HG03457 (cell line): ENCODE measurements around the gene ESYT2.
A peak's percentile ranks its signal among the peaks of the same experiment; 100 is the strongest.
"Not testable (repeated sequence)": the region's sequence is repeated elsewhere in the genome, so short reads cannot be mapped to it uniquely, and the experiment has no call there.

Experiments
- ATAC-seq: cut with Tn5 transposase; IDR thresholded peaks from one replicate; pipeline ENCODE4 v1.9.1; 2021; ENCODE audit warnings: moderate number of reproducible peaks; ENCODE audit not compliant: unreplicated experiment

ESYT2 gene, protein sequence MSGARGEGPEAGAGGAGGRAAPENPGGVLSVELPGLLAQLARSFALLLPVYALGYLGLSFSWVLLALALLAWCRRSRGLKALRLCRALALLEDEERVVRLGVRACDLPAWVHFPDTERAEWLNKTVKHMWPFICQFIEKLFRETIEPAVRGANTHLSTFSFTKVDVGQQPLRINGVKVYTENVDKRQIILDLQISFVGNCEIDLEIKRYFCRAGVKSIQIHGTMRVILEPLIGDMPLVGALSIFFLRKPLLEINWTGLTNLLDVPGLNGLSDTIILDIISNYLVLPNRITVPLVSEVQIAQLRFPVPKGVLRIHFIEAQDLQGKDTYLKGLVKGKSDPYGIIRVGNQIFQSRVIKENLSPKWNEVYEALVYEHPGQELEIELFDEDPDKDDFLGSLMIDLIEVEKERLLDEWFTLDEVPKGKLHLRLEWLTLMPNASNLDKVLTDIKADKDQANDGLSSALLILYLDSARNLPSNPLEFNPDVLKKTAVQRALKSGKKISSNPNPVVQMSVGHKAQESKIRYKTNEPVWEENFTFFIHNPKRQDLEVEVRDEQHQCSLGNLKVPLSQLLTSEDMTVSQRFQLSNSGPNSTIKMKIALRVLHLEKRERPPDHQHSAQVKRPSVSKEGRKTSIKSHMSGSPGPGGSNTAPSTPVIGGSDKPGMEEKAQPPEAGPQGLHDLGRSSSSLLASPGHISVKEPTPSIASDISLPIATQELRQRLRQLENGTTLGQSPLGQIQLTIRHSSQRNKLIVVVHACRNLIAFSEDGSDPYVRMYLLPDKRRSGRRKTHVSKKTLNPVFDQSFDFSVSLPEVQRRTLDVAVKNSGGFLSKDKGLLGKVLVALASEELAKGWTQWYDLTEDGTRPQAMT

DNA sequence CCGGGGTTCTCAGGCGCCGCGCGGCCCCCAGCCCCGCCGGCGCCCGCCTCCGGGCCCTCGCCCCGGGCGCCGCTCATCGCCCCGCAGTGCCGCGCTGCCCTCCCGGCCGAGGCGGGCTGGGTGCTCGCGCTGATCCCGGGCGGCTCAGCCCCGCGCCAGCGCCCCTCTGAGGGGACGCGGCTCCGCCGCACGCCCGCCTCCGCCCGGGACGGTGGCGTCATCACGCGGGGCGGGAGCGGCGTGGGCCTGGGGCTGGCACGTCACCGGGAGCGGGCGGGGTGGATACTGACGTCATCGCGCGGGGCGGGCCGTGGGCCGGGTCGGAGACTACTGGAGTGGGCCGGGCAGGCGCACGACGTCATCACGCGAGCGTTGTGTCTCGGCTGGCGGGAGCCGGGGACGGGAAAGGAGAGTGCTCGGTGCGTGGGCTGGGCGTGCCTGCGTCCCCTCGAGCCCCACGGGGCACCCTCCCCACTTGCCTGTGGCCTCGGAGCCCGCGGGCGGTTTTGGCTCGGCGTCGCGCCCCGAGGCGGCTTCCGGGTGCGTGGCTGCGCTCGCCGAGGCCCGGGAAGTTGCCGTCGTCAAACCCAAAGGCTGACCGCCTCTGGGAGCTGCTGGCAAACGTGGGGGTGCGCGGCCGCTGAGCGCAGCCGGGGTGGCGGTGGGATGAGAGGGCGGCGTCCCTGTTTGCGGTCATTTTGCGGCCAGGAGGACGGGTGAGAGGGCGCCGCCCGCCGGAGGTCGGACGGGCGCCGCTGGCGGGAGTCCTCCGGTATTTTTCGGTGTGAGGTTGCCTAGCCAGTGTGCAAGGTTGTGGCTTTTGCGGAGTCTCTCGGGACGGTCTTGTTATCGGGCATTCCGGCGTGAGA, at the start of gene ESYT2:
Gene ESYT2, minus strand, starts transcription at position 168 of the 869 bp plus-strand sequence. Its CDS starts 91 bp downstream, at position 77.
- peak; percentile 80 for ATAC-seq

DNA sequence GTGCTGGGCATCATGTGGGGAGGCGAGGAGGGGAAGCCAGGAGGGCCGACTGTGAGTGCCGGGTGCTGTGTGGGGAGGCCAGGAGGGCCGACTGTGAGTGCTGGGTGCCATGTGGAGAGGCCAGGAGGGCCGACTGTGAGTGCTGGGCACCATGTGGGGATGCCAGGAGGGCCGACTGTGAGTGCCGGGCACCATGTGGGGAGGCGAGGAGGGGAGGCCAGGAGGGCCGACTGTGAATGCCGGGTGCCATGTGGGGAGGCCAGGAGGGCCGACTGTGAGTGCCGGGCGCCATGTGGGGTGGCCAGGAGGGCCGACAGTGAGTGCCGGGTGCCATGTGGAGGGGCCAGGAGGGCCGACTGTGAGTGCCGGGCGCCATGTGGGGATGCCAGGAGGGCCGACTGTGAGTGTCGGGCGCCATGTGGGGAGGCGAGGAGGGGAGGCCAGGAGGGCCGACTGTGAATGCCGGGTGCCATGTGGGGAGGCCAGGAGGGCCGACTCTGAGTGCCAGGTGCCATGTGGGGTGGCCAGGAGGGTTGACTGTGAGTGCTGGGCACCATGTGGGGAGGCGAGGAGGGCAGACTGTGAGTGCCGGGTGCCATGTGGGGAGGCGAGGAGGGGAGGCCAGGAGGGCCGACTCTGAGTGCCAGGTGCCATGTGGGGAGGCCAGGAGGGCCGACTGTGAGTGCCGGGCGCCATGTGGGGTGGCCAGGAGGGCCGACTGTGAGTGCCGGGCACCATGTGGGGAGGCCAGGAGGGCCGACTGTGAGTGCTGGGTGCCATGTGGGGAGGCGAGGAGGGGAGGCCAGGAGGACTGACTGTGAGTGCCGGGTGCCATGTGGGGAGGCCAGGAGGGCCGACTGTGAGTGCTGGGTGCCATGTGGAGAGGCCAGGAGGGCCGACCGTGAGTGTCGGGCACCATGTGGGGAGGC, 49.1 kb upstream of the ESYT2 start:
- ATAC-seq, result not testable (repeated sequence)

DNA sequence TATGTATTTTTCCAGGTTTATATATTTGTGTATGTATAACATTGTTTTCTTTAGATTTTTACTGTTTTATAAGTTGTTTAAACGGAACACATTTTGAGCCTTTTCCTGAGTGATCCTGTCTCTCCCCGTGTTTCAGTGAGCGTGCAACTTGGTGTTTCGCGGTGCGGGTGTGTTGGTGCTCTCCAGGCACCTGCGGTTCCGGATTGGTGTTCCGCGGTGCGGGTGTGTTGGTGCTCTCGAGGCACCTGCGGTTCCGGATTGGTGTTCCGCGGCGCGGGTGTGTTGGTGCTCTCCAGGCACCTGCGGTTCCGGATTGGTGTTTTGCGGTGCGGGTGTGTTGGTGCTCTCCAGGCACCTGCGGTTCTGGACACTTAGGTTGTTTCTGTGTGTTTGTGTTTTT, 47.7 kb upstream of the ESYT2 start:
- no peak for ATAC-seq

DNA sequence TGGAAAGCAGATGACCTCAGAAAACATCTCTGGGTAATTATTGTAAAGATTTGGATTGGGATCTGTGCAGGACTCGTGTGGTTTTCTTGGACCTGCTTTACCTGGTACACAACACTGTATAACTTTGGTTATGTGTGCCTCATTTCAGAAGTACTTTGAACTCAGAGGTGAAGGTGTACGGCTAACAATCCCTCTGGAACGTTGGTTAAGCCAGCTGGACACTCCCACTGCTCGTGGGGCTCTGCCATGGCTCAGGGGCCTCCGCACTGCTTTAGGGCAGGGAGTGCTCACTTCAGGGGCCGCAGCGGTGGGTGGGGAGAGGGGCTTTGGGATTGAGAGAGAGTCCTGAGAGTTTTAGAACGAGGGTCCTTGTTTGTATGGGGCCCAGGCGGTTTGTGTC, 40.6 kb upstream of the ESYT2 start:
- no peak for ATAC-seq

DNA sequence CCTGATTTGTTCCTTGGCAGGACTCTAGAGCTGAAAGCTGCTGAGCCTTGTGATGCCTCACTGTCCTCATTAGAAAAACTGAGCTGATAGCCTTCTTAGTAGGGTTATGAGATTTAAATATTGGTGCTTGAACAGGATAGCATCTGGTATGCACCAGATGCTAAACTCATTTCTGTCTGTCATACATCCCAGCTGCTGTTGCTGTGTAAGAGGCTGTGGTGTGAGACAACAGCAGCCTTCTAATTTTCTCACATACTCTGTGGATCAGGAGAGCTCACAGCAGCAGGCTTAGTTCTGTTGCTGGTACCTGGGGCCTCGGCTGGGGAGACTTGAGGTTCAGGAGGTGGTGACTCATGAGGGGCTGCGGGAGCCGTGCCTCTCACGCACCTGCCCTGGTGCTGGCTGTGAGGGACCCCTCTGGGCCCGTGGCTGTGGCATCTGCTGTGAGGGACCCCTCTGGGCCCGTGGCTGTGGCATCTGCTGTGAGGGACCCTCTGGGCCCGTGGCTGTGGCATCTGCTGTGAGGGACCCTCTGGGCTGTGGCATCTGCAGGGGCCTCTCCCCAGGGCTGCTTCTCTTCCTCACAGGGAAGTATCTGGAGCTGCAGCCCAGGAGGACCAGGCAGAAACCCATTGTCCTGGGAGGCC, 39.6 kb upstream of the ESYT2 start:
- ATAC-seq, result no peak

DNA sequence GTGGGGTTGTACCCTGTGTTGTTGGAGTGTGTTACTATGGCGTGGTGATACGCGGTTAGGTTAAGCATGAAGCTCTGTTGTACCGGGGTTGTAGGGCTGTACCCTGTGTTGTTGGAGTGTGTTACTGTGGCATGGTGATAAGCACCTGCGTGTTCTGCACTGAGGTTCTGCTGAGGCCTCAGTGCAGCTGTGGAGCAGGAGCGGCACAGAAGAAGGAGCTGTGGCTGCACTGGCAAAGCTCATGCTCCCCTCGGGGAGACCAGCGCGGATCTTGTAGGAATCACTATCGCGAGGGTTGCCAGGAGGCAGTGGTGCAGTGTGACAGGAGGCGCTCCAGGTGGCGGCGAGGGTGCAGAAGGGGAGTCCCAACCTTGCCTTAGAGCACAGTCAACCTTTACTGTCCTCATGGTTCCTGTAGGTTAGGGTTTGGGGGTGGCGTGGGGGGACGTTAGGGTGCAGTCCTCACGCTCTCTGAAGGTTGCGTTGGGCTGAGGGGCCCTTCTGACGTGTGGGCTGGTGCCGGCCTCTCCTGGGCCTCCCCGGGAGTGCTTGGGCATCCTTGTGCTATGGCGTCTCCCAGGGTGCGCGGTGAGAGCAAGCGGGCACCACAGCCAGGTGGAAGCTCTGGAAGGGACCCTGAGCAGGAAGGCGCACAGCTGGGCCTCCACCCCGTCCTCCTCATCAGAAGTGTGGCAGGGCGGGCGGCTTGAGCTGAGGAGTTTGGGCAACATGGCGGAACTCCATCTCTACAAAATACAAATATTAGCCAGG, 38.1 kb upstream of the ESYT2 start:
- no peak for ATAC-seq

DNA sequence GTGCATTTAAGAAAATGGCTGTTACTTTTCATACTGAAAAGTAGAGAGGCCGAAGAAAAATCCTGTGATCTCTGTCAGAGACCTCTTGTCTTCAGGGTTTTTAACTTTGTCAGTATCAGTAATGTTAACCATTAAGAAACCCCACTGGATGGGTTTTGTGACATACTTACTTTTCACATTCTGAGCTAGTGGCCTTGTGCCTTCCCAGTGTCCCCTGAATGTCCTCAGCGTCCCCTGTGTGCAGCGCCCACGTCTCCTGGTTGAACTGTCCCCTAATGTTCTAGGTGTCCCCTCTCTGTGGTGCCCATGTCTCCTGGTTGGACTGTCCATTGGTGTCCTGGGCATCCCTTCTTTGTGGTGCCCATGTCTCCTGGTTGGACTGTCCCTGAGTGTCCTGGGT, 36.7 kb upstream of the ESYT2 start:
- no peak for ATAC-seq

DNA sequence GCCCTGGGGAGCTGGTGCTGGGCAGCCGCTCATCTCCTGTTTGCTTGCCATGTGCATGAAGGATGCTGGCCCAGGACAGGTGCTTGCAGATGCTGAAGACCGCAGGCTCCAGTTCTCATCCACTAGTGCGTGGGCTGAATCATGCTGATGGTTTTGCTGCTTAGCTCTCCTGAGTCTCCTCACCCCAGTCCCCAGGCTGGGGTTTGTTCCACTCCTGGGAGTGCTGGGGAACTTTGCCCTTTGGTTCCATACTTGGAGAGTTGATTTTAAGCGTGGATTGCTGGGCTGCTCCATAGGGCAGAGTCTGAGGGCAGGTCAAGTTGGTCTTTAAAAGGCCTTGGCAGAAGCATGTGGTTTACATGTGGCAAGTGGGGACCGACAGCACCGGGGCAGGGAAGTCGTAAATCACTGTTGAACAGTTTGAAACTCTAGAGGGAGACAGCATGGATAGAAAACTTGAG, 36.2 kb upstream of the ESYT2 start:
- no peak for ATAC-seq

DNA sequence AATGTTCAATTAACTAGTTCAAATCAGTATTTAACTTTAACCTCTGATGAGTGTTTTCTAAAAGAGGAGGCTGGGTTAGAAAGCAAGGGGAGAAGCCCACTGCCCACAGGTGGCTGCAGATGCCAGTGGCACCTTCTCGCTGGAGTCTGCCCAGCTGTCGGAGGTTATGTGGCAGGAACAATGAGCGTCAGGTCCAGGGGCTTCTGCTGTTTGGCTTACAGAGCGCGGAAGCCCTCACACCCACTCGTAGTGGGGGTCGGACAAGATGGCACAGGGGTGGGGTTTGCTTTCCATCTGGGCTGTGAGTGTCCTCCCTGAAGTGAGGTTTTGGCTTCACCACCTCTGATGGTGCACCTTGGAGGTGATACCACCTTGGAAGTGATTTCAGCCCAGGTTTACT, 35.5 kb upstream of the ESYT2 start:
- ATAC-seq, result no peak

DNA sequence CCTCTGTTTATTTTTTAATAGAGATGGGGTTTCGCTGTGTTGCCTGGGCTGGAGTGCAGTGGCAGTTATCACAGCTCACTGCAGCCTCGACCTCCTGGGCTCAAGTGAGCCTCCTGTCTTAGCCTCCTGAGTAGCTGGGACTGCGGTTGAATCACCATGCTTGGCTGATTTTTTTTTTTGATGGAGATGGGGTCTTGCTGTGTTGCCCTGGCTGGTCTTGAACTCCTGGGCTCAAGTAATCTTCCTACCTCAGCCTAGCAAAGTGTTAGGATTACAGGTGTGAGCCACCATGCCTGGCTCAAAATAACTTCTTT, 35.2 kb upstream of the ESYT2 start:
- no peak for ATAC-seq

DNA sequence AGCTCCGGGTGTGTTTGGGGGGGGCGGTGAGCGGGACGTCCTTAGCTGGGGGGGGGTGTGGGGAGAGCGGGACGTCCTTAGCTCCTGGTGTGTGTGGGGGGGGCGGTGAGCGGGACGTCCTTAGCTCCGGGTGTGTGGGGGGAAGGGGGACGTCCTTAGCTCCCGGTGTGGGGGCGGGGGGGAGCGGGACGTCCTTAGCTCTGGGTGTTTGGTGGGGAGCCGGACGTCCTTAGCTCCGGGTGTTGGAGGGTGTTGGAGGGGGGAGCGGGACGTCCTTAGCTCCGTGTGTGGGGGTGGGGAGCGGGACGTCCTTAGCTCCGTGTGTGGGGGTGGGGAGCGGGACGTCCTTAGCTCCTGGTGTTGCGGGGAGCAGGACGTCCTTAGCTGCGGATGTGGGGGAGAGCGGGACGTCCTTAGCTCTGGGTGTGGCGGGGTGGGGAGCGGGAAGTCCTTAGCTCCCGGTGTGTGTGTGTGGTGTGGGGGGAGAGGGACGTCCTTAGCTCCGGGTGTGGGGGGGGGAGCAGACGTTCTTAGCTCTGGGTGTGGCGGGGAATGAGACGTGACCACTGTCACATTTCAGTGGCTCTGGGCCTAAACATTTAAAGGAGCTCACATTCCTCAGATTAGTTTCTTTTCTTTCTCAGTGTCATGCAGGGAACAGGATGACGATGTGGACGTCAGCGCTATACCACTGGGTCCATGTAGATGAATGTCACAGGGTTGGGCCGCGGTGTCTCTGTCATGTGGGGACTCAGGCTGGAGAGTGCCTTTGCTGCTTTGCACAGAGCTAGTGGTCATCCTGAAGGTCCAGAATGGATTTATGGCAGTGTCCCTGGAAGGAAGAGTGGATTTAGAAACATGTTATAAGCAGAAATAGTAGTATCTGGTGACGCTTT, 34.5 kb upstream of the ESYT2 start:
- ATAC-seq, result peak; percentile 33

DNA sequence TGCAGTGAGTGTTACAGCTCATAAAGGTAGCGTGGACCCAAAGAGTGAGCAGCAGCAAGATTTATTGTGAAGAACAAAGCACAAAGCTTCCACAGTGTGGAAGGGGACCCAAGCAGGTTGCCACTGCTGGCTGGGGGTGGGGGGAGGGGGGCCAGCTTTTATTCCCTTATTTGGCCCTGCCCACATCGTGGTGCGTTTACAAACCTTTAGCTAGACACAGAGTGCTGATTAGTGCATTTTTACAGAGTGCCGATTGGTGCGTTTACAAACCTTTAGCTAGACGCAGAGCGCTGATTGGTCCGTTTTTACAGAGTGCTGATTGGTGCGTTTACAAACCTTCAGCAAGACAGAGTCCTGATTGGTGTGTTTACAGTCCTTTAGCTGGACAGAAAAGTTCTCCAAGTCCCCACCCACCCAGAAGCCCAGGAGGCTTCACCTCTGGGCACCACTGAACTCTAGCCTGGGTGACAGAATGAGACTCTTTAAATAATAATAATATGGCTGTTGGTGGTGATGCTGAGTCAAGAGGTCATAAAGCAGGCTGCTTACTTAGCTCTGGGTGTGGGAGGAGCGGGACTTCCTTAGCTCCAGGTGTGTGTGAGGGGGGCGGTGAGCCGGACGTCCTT, 33.8 kb upstream of the ESYT2 start:
- ATAC-seq, result peak; percentile 61

DNA sequence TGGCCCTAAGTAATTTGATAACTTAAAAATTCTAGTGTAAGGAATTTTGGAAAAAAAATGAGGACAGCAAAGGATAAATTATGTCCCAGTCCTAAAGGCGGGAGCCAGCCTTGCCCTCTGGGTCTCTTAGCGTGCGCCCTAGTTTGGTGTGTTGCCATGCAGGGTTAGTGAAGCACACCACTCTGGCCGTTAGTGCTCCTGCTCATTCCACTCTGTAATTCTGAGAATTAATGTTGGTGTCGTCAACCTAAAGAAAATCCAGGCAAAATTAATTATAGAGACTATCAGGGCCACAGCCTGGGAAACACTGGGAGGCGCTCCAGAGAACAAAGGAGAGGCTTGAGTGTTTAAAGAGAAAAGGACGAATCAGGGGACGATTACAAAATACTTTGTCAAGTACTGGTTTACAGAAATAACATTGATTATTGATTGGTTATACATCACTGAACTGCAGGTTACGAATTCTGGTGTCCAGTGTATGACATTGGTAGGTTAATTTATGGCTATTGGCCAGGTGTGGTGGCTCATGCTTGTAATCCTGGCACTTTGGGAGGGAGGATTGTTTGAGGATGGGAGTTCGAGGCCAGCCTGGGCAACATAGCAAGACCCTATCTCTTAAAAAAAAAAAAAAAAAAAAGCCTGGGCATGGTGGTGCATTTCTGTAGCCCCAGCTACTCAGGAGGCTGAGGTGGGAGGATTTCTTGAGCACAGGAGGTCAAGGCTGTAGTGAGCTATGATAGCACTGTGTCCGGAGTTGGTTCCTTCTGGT, 32.8 kb upstream of the ESYT2 start:
- ATAC-seq, result no peak

DNA sequence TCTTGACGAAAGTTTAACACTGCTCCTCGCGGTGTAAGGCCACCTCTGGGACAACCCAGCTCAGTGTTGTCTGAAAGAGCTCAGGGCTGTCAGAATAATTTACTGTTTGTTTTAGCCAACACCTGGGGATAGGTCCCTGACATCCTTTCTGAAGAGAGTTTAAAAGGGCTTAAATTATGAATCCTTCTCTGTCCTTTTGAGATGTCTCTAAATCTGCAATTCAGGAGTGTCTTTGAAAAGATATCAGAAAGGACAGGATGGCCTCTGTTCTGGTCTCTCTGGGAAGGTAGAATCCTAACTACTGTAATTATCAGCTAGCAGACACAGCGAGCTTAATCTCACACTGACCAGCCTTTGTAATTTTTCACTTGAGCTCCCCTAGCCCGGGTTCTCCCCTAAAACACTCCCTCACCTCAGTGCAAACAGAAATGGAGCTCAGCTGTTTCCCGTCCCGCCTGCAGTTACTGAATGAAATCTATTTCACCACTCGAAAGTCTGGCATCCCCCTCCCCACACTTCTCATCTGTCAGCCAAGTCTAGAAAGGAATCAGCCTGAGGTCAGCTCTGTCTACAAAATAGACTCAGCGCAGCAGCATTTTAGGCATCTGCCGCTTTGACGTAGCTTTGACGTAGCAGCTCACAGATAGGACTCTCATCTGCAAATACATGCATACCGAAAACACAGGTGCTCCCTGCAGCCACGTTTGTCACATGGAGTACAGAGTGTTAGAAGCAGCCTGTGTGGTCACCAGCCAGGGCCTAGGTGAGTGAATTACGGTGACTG, 31.9 kb upstream of the ESYT2 start:
- no peak for ATAC-seq

DNA sequence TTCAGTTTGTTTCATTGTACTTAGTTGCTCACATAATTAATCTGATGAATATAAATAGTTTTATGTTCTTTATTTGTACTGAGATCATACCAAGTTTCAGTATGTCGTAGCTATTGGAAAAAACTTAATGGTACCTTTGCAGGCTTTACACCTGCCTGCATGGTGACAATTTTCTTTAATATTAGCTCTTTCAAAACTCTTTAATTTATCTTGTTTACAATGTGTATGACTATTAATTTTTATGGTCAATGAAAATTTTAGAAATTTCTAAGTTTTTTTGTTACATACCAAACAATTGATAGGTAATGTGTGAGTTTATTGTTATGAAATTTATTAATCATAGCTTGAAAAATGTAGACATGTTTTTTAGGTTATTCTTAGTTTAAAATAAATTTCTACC, 31.1 kb upstream of the ESYT2 start:
- no peak for ATAC-seq
